GM18519 (cell line): ENCODE results near the gene NTN3.

Experiments
- ATAC-seq: cut with Tn5 transposase; IDR thresholded peaks from one replicate; pipeline ENCODE4 v1.9.1; 2021; ENCODE audit warnings: mild to moderate bottlenecking, moderate library complexity; ENCODE audit not compliant: unreplicated experiment, low FRiP score

NTN3 gene

DNA sequence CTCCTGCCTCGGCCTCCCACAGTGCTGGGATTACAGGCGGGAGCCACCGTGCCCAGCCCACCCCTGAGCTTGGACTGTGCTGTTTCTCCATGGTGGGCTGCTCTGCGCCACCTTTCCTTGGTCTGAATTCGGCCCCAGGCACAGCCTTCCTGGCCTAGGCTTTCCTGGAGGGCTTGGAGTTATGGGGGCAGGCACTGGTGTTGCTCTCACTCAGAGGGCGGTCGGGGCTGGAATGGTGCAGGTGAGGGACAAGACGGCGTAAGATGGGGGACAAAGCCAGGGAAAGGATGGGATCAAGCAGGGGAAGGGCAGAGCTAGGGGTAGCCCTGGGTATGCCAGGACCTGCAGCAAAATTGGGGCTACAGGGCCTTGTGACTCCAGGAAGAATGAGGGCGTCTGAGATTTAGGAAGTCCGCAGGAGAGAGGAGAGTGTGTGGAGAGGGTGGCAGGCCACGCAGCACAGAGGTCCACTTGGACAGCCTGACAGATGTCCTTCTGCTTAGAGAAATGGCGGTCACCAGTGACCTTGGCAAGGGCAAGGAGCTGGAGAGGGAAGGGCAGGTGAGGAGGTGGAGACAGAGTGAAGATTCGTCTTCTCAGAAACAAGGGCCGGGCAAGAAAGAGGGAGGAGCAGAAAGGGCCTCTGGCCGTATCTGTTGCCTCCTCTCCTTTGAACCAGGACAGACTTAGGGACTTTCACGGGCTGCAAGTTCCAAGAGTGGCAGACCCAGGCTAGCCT, 41.1 kb downstream of the NTN3 start:
- no peak for ATAC-seq

DNA sequence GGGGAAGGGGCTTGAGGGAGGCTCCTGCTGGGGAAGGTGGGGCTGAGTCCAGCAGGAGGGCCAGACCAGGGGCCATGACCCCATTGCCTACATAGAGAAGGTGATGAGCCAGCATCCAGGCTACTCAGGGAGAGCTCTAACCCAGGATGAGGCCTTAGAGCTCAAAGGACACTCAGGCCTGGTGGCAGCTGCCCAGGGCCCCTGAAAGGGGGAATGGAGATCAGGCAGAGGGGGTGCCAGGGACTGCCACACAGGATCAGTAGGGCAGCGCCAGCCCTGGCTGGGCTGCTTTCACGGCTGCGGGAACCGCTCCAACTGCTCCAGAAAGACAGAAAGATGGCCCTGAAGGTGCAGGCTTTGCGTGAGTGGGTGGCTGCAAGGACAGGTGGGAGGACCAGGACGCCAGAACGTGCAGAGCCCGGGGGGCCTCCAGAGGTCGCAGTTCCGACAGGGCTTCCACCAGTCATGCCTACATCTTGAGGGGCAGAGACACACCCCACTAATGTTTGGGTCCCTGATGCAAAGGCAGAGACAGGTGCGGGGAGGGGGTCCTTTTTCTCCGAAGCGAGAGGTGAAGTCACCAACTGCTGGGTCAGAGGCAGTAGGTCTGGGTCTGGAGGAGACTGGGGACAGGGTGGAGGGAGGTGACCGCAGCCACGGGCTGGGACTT, 41.8 kb downstream of the NTN3 start:
- ATAC-seq, result no peak

DNA sequence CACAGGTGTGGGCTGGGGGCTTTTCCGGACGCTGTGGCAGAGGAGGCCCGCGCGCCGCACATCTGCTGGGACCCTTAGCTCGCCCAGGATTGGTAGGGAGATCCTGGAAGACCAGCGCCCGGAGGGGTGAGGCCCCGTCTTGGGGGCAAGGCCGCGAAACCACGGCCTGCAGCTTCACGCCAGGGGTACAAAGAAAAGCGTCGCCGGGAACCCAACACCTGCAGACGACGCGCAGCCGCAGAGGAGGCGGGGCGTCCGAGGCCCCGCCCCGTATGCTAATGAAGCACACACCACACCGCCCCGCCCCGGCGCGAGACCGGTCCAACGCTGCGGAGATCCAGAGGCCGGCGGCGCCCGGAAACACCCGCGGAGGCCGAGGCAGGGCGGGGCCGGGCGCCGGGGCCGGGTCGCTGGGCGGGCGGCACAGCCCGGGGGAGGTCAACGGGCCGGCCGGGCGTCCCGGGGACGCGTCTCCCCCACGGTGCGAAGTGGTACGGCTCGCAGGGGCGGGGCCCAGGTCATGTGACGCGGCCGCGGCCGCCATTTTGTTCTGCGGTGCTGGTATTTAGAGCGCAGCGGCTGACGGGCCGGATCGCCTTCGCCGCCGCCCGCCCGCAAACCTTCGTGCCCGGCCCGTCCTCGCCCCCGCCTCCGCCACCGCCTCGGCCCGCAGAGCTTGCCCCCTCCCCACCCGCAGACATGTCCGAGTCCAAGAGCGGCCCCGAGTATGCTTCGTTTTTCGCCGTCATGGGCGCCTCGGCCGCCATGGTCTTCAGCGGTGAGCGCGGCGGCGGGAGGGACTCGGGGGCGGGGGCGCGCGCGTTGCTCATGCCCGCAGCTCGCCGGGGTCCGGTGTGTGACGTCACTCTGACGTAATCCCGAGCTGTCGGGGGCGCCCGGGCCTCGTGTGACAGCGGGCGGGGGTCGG, 42.6 kb downstream of the NTN3 start, which contains the start of gene ATP6V0C:
Gene ATP6V0C (plus strand): TSS at position 548 of the 928 bp plus-strand sequence. CDS start 152 bp downstream, at position 700.
- peak; percentile 53 for ATAC-seq

DNA sequence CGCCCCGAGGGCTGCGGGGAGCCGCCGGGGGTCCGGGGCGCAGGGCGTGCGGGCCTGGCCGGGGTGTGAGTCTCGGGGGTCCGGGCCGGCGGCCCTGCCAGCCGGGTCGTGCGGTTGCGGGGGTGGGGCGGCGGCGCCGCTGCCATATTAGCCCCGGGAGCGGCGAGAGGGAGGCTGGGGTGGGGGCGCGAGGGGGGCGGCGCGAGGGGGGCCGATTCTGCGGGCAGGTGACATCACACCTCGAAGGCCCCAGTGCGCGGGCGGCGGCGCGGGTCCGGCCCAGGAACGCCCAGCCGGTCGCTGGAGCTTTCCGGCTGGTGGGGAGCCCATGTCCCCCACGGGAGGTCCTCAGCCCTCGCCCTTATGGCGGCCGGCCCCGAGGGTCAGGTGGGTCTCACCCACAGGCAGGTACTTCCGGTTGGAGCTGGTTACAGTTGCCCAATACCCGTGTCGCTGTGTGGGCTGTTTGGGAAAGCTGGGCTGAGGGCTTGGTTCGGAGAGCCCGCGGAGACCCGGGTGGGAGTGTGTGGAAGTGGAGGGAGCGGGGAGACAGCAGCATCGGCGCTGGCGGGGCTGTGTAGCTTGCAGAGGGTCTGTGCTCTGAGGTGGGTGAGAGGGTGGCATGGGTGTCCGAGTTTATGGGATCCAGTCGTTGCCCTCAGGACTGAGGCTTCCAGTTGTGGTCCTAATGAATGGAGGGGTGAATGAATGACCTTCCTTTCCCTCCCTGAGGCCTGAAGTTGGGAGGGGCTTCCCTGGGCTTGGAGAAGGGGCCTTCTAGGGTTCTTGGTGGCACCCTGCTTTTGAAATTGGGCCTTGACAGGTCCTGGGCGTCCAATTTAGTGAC, 43.5 kb downstream of the NTN3 start:
- no peak for ATAC-seq

DNA sequence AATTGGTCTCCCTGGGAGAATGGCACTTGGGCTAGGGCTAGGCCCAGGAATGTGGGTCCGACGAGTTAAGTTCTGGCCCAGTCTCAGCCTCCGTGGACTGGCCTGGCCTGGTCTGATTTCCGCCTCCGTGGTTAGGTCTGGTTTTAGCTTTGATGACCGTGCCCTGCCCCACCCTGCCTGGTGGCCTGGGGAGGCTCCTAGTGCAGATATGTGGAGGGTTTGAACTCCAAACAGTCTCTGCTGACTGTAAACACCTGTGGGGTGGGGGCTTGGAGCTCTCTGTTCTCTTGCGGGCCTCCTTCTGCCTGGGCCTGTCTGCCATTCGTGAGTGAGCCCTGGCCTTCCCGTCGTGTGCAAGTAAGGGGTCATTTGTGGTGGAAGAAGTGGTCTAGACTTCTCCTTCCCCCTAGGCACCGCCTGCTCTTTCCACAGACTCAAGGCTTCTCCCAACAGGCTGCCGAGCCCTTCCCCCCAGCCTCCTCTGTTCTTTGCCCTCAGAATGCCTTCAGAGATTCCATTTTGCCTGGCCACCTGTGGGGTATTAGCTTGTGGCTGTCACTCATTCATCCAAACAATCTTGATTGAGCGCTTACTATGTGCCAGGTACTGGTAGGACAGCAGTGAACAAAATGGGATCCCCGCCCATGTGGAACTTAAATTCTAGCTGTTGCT, 44.2 kb downstream of the NTN3 start:
- no peak for ATAC-seq

DNA sequence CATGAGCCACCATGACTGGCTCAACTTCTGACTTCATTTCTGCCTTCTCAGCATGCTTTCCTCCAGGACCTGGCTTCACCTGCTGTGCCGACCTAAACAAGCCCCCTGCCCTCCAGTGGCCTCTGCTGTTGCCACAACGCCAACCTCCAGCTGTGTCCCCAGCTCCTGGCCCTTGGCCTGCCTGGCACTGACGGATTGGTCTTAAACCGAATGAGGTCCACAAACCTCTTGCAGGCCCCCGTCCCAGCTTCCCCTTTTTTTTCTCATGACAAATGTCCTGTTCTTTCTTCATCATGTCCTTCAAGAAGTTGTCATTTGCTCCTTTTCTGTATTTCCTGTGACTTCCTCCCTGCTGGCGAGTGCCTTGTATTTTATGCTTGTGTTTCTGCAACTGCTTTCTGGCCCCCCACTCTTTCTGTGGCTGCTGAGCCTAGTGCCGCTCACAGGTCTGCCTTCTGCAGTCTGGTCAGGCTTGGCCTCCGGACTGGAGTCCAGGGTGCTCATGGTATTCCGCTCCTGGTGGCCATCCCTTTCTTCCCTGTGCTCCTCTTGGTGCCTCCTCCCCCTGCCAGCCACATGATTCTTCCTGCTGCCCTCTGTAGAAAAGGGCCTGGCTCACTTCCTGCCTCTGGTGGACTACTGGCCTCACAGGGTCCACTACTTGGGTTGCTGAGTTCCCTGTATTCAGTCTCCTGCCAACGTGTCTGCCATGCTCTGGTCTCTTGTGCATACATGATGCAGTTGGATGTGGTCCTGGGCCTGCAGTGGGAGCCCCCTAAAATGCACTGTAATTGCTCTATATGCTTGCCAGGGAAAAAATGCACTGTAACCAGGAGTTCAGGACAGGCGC, 45.5 kb downstream of the NTN3 start:
- ATAC-seq, result no peak

DNA sequence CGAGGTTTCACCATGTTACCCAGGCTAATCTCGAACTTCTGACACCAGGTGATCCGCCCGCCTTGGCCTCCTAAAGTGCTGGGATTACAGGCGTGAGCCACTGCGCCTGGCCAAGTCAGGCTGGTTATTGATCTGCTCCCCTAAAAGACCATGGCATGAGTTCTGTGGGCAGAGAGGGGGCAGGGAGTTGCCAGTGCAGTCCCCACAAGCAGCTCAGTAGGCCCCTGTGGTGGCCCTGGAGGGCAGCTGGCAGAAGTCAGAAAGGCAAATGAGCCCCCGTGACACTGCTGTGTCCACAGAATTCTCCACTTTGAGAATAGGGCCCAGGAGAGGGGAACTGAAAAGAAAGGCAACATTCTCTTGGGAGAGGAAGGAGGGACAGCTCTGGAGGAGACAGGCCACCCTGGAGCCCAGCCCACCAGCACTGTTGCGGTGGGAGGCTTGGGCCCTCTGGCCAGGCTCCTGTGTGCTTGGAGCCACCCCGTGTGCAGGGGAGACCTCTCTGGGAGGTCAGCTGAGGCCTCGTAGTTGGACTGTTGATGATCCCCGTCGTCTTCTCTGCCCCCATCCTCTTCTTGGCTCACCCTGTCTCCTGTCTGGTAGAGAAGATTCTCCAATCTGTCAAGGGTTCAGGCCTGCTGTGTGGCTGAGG, 47.0 kb downstream of the NTN3 start:
- ATAC-seq, result no peak

DNA sequence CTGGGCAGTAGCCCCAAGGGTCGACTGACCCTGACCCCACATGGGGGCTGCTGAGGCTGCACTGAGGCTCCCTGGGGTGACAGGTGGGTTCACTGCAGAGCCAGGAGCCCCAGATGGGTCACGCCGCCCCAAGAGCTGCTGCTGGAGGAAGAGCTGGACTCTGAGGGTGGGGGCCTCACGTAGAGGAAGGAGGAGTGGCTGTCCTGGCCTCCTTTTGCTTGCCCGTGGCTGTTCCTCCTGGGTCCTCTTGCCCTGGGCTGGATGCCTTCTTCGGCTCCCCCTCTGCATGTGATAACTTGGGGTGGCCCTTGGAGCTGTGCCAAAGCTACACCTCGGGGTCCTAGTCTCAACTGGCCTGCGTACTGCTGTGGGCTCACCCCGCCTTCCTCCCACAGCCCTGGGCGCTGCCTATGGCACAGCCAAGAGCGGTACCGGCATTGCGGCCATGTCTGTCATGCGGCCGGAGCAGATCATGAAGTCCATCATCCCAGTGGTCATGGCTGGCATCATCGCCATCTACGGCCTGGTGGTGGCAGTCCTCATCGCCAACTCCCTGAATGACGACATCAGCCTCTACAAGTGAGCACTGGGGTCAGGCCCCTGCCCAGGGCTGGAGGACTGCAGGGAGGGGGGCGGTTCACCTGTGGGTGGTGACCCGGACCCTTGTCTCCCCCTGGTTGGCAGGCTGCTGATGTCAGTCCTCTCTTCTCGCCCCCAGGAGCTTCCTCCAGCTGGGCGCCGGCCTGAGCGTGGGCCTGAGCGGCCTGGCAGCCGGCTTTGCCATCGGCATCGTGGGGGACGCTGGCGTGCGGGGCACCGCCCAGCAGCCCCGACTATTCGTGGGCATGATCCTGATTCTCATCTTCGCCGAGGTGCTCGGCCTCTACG, 48.0 kb downstream of the NTN3 start:
- no peak for ATAC-seq

DNA sequence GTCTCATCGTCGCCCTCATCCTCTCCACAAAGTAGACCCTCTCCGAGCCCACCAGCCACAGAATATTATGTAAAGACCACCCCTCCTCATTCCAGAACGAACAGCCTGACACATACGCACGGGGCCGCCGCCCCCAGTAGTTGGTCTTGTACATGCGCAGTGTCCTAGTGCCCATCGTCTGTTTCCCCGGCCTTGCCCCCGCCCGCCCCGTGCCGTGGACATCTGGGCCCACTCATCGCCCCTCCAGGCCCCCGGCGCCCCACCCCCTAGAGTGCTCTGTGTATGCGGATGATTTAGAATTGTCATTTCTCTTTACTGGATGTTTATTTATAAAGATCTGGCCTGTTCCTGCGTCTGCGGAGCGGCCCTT, 48.6 kb downstream of the NTN3 start:
- no peak for ATAC-seq

DNA sequence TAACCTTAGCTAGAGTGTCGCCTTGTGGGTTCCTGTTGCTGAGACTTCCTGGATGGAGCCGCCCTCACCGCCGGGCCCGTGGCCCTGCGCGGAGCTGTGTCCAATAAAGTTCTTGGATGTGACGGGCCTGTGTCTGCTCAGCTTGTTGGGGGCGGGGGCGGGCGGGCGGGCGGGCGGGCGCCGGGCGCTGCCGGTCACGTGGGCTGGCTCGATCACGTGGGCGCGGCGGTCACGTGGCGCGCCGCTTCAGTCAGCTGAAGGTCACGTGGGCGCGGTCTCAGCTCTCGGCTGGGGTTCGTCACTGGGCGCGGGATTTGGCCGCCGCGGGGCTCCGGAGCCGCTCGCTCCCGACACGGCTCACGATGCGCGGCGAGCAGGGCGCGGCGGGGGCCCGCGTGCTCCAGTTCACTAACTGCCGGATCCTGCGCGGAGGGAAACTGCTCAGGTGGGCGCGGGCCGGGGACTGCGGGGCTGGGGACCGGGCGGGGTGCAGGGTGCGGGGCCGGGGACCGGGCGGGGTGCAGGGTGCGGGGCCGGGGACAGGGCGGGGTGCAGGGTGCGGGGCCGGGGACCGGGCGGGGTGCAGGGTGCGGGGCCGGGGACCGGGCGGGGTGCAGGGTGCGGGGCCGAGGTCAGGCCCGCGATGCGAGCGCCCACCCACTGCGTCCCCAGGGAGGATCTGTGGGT, 49.1 kb downstream of the NTN3 start, which contains the start of gene AMDHD2:
Gene AMDHD2 (plus strand): TSS at position 275 of the 687 bp plus-strand sequence. CDS start 88 bp downstream, at position 363.
- no peak for ATAC-seq

DNA sequence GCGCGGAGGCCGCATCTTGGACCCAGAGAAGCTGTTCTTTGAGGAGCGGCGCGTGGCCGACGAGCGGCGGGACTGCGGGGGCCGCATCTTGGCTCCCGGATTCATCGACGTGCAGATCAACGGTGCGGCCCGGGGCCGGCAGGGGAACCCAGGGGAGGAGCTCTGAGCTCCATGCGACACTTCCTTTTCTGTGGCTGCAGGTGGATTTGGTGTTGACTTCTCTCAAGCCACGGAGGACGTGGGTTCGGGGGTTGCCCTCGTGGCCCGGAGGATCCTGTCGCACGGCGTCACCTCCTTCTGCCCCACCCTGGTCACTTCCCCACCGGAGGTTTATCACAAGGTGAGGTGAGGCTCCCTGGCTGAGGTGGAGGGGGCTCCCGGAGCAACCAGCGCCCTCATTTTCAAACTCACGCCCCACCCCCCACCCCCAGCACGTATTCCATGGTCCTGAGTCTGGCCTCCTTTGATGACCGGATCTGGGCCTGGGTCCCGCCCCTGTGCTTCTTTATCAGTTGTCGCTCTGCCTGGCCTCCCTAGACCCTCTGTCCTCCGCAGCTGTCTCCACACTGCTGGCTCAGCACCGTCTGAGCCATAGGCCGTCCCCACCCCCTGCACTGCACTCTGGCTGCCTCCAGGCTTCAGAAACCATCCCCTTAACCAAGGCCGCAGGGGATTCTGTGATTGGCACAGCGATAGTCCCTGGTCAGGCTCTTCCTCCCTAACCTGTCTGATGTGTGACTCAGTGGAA, 49.9 kb downstream of the NTN3 start:
- no peak for ATAC-seq
